ENCODE measurements around the gene LRMDA. TPM values are rescaled to one million over a fixed set of nuclear protein-coding genes. Genes with fewer than 3 reads are reported as not detected.

LRMDA gene
- total and polyA plus RNA-seq, 2 of the 4 experiments (the other 2 are of a cell fraction) = 0.07 TPM; not detected in 1

DNA sequence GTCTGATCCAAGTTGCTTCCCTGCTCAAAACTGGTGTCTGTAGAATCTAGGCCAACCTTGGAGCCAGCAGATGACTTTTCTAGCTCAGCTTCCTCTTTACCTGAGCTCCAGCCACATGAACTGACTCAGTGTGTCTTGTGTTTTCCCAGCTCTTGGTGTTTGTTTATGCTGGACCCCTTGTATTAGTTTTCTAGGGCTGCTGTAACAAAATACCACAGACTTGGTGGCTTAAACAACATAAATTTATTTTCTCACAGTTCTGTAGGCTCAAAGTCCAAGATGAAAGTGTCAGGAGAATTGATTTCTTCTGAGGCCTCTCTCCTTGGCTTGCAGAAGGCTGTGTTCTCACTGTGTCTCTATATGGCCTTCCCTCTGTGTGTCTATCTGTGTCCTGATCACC is 45.1 kb downstream of the LRMDA start:
- Histone ChIP-seq H3K4ac (ENCODE audit: low read depth, low read length) (no peak overlapping the region), H3K27ac (ENCODE audit: insufficient read depth, low read length) (no peak overlapping the region), H3K4me1 (ENCODE audit: control insufficient read depth, insufficient read depth, low read length) (no peaks in the 10 kb centered on the region), H4K8ac (ENCODE audit: low read depth in 2 of 2, low read length in 2 of 2) (no peak overlapping the region), H4K20me1 (ENCODE audit: insufficient read depth, low read length) (no peaks in the 10 kb centered on the region), H2BK120ac (ENCODE audit: low read depth, low read length) (no peak overlapping the region), H2BK20ac (ENCODE audit: low read depth, low read length) (no peak overlapping the region), H3K18ac (ENCODE audit: low read depth, low read length) (no peak overlapping the region), H3K9me3 (ENCODE audit: control insufficient read depth, insufficient read depth, low read length) (peaks cover 2% of the 10 kb centered on the region; the same call in 1 of the 2 replicates), H3K9ac (ENCODE audit: low read depth, low read length) (no peak overlapping the region), H3K27me3 (ENCODE audit: control insufficient read depth, insufficient read depth, low read length) (peaks cover 23% of the 10 kb centered on the region; the same call in 1 of the 2 replicates), H2AFZ (replicated peaks; ENCODE audit: low read length, poor library complexity) (no peak overlapping the region), H3K23ac (ENCODE audit: low read depth, low read length) (no peak overlapping the region), H3K9me1 (ENCODE audit: insufficient read depth, low read length) (no peaks in the 10 kb centered on the region), H3K36me3 (ENCODE audit: control insufficient read depth, insufficient read depth, low read length) (no peaks in the 10 kb centered on the region), H2AK5ac (ENCODE audit: low read depth, low read length) (no peak overlapping the region), H3K56ac (ENCODE audit: extremely low read depth, insufficient read depth, low read length) (no peak overlapping the region), H3K79me1 (ENCODE audit: low read depth in 1 of 2, low read length in 2 of 2) (no peaks in the 10 kb centered on the region), H3K14ac (replicated peaks; ENCODE audit: low read depth, low read length) (no peak overlapping the region), H2BK15ac (ENCODE audit: low read depth, low read length) (no peak overlapping the region), H2AK9ac (replicated peaks; ENCODE audit: low read depth, low read length, poor library complexity) (no peak overlapping the region), H3K4me2 (ENCODE audit: low read depth, low read length) (no peak overlapping the region), H3K4me3 (ENCODE audit: insufficient read depth, low read depth, low read length) (no peak overlapping the region), H2BK5ac (ENCODE audit: low read depth, low read length, poor library complexity, severe bottlenecking) (no peak overlapping the region), H4K5ac (ENCODE audit: low read depth, low read length) (no peak overlapping the region), H4K91ac (ENCODE audit: insufficient read depth, low read depth, low read length) (no peak overlapping the region)
- DNase-seq (no peak), ATAC-seq (ENCODE audit: low read depth) (no peak)
- ChIA-PET POLR2A (ENCODE audit: unreplicated experiment) (no interaction called here), CTCF (no interaction called here)
- in situ Hi-C loops (cut with MboI; ENCODE audit: low sequenced_read_pairs) = no loop called here
- no TSS peak for BruUV-seq (replicated peaks)
- TF ChIP-seq, protein P1, sequence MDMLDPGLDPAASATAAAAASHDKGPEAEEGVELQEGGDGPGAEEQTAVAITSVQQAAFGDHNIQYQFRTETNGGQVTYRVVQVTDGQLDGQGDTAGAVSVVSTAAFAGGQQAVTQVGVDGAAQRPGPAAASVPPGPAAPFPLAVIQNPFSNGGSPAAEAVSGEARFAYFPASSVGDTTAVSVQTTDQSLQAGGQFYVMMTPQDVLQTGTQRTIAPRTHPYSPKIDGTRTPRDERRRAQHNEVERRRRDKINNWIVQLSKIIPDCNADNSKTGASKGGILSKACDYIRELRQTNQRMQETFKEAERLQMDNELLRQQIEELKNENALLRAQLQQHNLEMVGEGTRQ (IDR thresholded peaks at IDR 0.05; ENCODE audit: low read depth, low read length) = no peak
- TF ChIP-seq RFX5 (IDR thresholded peaks at IDR 0.05; ENCODE audit: low read depth, low read length) (no peak), MAZ (IDR thresholded peaks at IDR 0.05; ENCODE audit: borderline replicate concordance, low read depth, low read length) (no peak), BHLHE40 (IDR thresholded peaks at IDR 0.05; ENCODE audit: low read depth, low read length) (no peak), CEBPB (IDR thresholded peaks at IDR 0.05; ENCODE audit: low read depth, low read length) (no peak), RCOR1 (IDR thresholded peaks at IDR 0.05; ENCODE audit: insufficient replicate concordance, low read length) (no peak), NFE2L2 (IDR thresholded peaks at IDR 0.05; ENCODE audit: low read depth, low read length) (no peak), MXI1 (IDR thresholded peaks at IDR 0.05; ENCODE audit: borderline replicate concordance, low read depth, low read length) (no peak), MAFK (IDR thresholded peaks at IDR 0.05; ENCODE audit: low read depth, low read length) (no peak), SMC3 (IDR thresholded peaks at IDR 0.05; ENCODE audit: low read depth, low read length) (no peak), FOS (IDR thresholded peaks at IDR 0.05; ENCODE audit: low read depth, low read length) (no peak), POLR2A (IDR thresholded peaks at IDR 0.05; ENCODE audit: low read depth, low read length) (no peak)
- TF ChIP-seq, protein P2, sequence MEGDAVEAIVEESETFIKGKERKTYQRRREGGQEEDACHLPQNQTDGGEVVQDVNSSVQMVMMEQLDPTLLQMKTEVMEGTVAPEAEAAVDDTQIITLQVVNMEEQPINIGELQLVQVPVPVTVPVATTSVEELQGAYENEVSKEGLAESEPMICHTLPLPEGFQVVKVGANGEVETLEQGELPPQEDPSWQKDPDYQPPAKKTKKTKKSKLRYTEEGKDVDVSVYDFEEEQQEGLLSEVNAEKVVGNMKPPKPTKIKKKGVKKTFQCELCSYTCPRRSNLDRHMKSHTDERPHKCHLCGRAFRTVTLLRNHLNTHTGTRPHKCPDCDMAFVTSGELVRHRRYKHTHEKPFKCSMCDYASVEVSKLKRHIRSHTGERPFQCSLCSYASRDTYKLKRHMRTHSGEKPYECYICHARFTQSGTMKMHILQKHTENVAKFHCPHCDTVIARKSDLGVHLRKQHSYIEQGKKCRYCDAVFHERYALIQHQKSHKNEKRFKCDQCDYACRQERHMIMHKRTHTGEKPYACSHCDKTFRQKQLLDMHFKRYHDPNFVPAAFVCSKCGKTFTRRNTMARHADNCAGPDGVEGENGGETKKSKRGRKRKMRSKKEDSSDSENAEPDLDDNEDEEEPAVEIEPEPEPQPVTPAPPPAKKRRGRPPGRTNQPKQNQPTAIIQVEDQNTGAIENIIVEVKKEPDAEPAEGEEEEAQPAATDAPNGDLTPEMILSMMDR (conservative IDR thresholded peaks at IDR 0.05; ENCODE audit: low read depth, low read length) = no peak
- TF ChIP-seq, protein P3, sequence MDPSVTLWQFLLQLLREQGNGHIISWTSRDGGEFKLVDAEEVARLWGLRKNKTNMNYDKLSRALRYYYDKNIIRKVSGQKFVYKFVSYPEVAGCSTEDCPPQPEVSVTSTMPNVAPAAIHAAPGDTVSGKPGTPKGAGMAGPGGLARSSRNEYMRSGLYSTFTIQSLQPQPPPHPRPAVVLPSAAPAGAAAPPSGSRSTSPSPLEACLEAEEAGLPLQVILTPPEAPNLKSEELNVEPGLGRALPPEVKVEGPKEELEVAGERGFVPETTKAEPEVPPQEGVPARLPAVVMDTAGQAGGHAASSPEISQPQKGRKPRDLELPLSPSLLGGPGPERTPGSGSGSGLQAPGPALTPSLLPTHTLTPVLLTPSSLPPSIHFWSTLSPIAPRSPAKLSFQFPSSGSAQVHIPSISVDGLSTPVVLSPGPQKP (IDR thresholded peaks at IDR 0.05; ENCODE audit: borderline replicate concordance, low read depth, low read length) = no peak
- intact Hi-C loops (cut with micrococcal nuclease) = no loop called here
- dilution Hi-C loops (cut with HindIII; ENCODE audit: low sequenced_read_pairs, unreplicated experiment) = no loop called here

Measured in IMR-90 (cell line).